Natural killer cell (primary cell): Measurements from ENCODE around the gene TSHZ3. TPM values are rescaled to one million over a fixed set of nuclear protein-coding genes. Genes with fewer than 3 reads are reported as not detected.

Experiments
- ATAC-seq, 3 donors: fragments of 150-1000 bp in 2 of 3; fragments of 200-7000 bp in 1 of 3; cut with Tn5 transposase; 1 replicate in 1 of 3; 2 replicates in 2 of 3; pipeline ENCODE4 v1.10.0; 2021; ENCODE audit warnings: mild to moderate bottlenecking in 2 of 3, moderate library complexity in 2 of 3
- DNase-seq, 2 donors: peaks; one replicate each; pipeline versions ENCODE4 v3.0.0 to v3.0.0-alpha.2; 2013 to 2021; ENCODE audit warnings: mixed read lengths in 1 of 2
- H3K27ac ChIP-seq: one replicate; pipeline ENCODE4 v1.5.1; 2013; ENCODE audit warnings: mild to moderate bottlenecking, low read length
- H3K27me3 ChIP-seq: one replicate; pipeline ENCODE4 v1.6.1; 2013; ENCODE audit warnings: low read length; ENCODE audit not compliant: control insufficient read depth, insufficient read depth
- H3K36me3 ChIP-seq: one replicate; pipeline ENCODE4 v1.6.1; 2013; ENCODE audit warnings: low read length; ENCODE audit not compliant: control insufficient read depth, insufficient read depth
- H3K4me1 ChIP-seq: one replicate; pipeline ENCODE4 v1.6.1; 2013; ENCODE audit warnings: low read length; ENCODE audit not compliant: control insufficient read depth, insufficient read depth
- H3K4me3 ChIP-seq: one replicate; pipeline ENCODE4 v1.5.1; 2013; ENCODE audit warnings: low read length
- H3K9me3 ChIP-seq: one replicate; pipeline ENCODE4 v1.6.1; 2013; ENCODE audit warnings: low read length; ENCODE audit not compliant: control insufficient read depth, insufficient read depth
- H3K27ac Mint-ChIP-seq, 2 donors: one replicate each; pipeline ENCODE4 v1.8.0; 2022; ENCODE audit warnings: mild to moderate bottlenecking in 2 of 2, mixed read lengths in 2 of 2, moderate library complexity in 1 of 2
- H3K27me3 Mint-ChIP-seq, 2 donors: one replicate each; pipeline ENCODE4 v1.8.0; 2022; ENCODE audit warnings: low read depth in 2 of 2, mixed read lengths in 2 of 2
- H3K36me3 Mint-ChIP-seq: one replicate; pipeline ENCODE4 v1.8.0; 2022; ENCODE audit warnings: mixed read lengths
- H3K4me1 Mint-ChIP-seq, 2 donors: one replicate each; pipeline ENCODE4 v1.8.0; 2022; ENCODE audit warnings: mixed read lengths in 2 of 2
- H3K4me3 Mint-ChIP-seq: one replicate; pipeline ENCODE4 v1.8.0; 2022; ENCODE audit warnings: mild to moderate bottlenecking, moderate library complexity, mixed read lengths
- H3K9me3 Mint-ChIP-seq, 2 donors: one replicate each; pipeline ENCODE4 v1.8.0; 2022; ENCODE audit warnings: mixed read lengths in 2 of 2
- CTCF ChIP-seq: fragments of 200-600 bp; IDR thresholded peaks from one replicate; pipeline ENCODE4 v1.8.0; 2022; ENCODE audit warnings: antibody characterized with exemption
- WGBS: methylation state at CpG from one replicate; pipeline ENCODE4 v1.1.7; 2013; ENCODE audit warnings: missing lambda C conversion rate; ENCODE audit not compliant: insufficient coverage; 5-methylcytosine and 5-hydroxymethylcytosine counted together
- intact Hi-C: fragments of 100-400 bp; cut with micrococcal nuclease; formaldehyde crosslinking; loops from one replicate; pipeline ENCODE4 v1.14.2; 2022
- total RNA-seq, 4 donors: library from RNA; stranded (reverse); fragments of 120-200 nt in 1 of 4; gene quantifications; one replicate each; pipeline versions ENCODE4 v1.2.3 to v1.2.4, GENCODE V29; 2013 to 2022

Gene TSHZ3
- total RNA-seq, 3 donors from 2014 or later (not counting 1 experiment from before 2014, with no cell fraction given), result 5.3 to 8.1 (median 6.2) TPM

GRCh38 chr19:31258211-31259052 lies 90.8 kb downstream of the TSHZ3 start:
- Histone ChIP-seq H3K27me3 (no peaks in the 10 kb centered on the region), H3K4me3 (no peak overlapping the region), H3K9me3 (no peaks in the 10 kb centered on the region), H3K27ac (no peak overlapping the region), H3K36me3 (no peaks in the 10 kb centered on the region), H3K4me1 (no peaks in the 10 kb centered on the region)
- no peak for TF ChIP-seq CTCF
- 78% methylated on average over 12 of the region's 15 CpGs for WGBS
- Mint-ChIP-seq H3K27me3 (peaks cover 10 to 24% of the 10 kb centered on the region in 2 donors), H3K27ac (no peak overlapping the region), H3K4me3 (no peak overlapping the region), H3K9me3 (no peaks in the 10 kb centered on the region), H3K36me3 (no peaks in the 10 kb centered on the region), H3K4me1 (peaks cover 0 to 7% of the 10 kb centered on the region in 2 donors)
- ATAC-seq (no peak), DNase-seq (no peak)
- intact Hi-C loops, result no loop called here

- no peak for ATAC-seq
- no peaks in the 10 kb centered on the region for H3K9me3 Mint-ChIP-seq
- no peaks in the 10 kb centered on the region for H3K36me3 Mint-ChIP-seq
These were observed 91.7 kb downstream of the TSHZ3 start for GRCh38 chr19:31257426-31258130.

GRCh38 chr19:31257025-31257424 lies 92.2 kb downstream of the TSHZ3 start:
- peaks cover 0 to 7% of the 10 kb centered on the region in 2 donors for H3K4me1 Mint-ChIP-seq
- intact Hi-C loops, result no loop called here
- TF ChIP-seq CTCF, result no peak
- WGBS, result 90% methylated on average over 8 of the region's 9 CpGs
- Histone ChIP-seq H3K9me3 (no peaks in the 10 kb centered on the region), H3K4me3 (no peak overlapping the region), H3K27me3 (no peaks in the 10 kb centered on the region), H3K4me1 (no peaks in the 10 kb centered on the region), H3K27ac (no peak overlapping the region), H3K36me3 (no peaks in the 10 kb centered on the region)
- DNase-seq (no peak), ATAC-seq (no peak)
- no peak overlapping the region for H3K4me3 Mint-ChIP-seq
- H3K9me3 Mint-ChIP-seq, result no peaks in the 10 kb centered on the region
- peaks cover 7 to 22% of the 10 kb centered on the region in 2 donors for H3K27me3 Mint-ChIP-seq
- H3K27ac Mint-ChIP-seq, result no peak overlapping the region
- H3K36me3 Mint-ChIP-seq, result no peaks in the 10 kb centered on the region

More at GRCh38 chr19:31257426-31258130, 91.7 kb downstream of the TSHZ3 start:
- intact Hi-C loops, result no loop called here
- H3K9me3 ChIP-seq, result no peaks in the 10 kb centered on the region
- no peak for TF ChIP-seq CTCF
- H3K27ac Mint-ChIP-seq, result no peak overlapping the region
- no peaks in the 10 kb centered on the region for H3K36me3 ChIP-seq
- H3K4me3 ChIP-seq, result no peak overlapping the region
- H3K27me3 ChIP-seq, result no peaks in the 10 kb centered on the region
- H3K4me1 ChIP-seq, result no peaks in the 10 kb centered on the region
- no peak overlapping the region for H3K4me3 Mint-ChIP-seq
- DNase-seq, result no peak
- WGBS, result 87% methylated on average over 11 of the region's 11 CpGs
- H3K4me1 Mint-ChIP-seq, result peaks cover 0 to 7% of the 10 kb centered on the region in 2 donors
- H3K27ac ChIP-seq, result no peak overlapping the region
- peaks cover 8 to 22% of the 10 kb centered on the region in 2 donors for H3K27me3 Mint-ChIP-seq
